GM06990 (cell line): ENCODE results near the gene ST6GALNAC2.

Source experiments
- DNase-seq: peaks from one replicate; pipeline ENCODE4 v3.0.0-alpha.2; 2011; ENCODE audit not compliant: insufficient read length; ENCODE audit errors: extremely low read depth
- H3K27me3 ChIP-seq: replicated peaks from 2 replicates; pipeline ENCODE4 v1.6.0; 2011; ENCODE audit warnings: low read length; ENCODE audit not compliant: control insufficient read depth, insufficient read depth
- H3K36me3 ChIP-seq: 2 replicates; pipeline ENCODE4 v1.5.1; 2011; ENCODE audit warnings: low read length; ENCODE audit not compliant: control insufficient read depth, insufficient read depth
- H3K4me3 ChIP-seq: replicated peaks from 2 replicates; pipeline ENCODE4 v1.5.1; 2011; ENCODE audit warnings: low read depth, mild to moderate bottlenecking, control low read depth, low read length
- TF ChIP-seq, protein P1 (sequence below): IDR thresholded peaks from 2 replicates; pipeline ENCODE4 v1.5.1; 2011; ENCODE audit warnings: low read length, control low read depth, mild to moderate bottlenecking, inconsistent platforms; ENCODE audit not compliant: insufficient read depth, poor library complexity, severe bottlenecking

The ST6GALNAC2 gene

DNA sequence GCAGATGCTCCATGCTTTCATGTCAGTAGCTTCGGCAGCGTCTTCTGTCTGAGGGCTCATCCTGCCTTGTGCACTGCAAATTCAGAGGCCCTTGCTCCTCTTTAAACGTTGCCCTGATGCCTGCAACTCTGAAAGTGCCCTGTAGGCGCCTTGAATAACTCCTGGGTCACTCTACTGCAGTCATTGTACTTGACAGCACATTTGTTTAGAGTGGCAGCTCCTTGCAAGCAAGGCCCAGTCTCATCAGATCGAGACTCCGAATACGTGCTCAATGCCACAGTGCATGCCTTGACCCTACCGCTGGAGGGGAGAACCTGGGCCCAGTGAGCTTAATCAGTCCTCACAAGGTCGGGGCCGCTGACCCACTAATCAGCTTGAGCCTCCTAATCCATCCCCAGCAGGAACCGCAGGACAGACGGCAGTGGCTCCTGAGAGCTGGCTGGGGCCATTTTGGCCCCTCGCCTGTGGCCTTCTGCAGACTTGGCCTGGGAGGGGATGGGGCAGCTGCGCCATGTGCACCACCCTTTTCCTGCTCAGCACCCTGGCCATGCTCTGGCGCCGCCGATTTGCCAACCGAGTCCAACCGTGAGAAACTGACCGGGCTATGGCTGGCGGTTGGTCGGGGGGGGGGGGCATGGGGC lies 45.9 kb downstream of the ST6GALNAC2 start, which contains the start of gene PRCD:
PRCD (plus strand) TSS at position 414 of the 641 bp plus-strand sequence; CDS start at position 512, 98 bp downstream.
- peaks cover 6% of the 10 kb centered on the region for H3K27me3 ChIP-seq
- H3K36me3 ChIP-seq, result no peaks in the 10 kb centered on the region
- DNase-seq, result no peak
- no peak within 1 kb of the TSS for H3K4me3 ChIP-seq
- TF ChIP-seq, protein P1, sequence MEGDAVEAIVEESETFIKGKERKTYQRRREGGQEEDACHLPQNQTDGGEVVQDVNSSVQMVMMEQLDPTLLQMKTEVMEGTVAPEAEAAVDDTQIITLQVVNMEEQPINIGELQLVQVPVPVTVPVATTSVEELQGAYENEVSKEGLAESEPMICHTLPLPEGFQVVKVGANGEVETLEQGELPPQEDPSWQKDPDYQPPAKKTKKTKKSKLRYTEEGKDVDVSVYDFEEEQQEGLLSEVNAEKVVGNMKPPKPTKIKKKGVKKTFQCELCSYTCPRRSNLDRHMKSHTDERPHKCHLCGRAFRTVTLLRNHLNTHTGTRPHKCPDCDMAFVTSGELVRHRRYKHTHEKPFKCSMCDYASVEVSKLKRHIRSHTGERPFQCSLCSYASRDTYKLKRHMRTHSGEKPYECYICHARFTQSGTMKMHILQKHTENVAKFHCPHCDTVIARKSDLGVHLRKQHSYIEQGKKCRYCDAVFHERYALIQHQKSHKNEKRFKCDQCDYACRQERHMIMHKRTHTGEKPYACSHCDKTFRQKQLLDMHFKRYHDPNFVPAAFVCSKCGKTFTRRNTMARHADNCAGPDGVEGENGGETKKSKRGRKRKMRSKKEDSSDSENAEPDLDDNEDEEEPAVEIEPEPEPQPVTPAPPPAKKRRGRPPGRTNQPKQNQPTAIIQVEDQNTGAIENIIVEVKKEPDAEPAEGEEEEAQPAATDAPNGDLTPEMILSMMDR, result peak; percentile 1

DNA sequence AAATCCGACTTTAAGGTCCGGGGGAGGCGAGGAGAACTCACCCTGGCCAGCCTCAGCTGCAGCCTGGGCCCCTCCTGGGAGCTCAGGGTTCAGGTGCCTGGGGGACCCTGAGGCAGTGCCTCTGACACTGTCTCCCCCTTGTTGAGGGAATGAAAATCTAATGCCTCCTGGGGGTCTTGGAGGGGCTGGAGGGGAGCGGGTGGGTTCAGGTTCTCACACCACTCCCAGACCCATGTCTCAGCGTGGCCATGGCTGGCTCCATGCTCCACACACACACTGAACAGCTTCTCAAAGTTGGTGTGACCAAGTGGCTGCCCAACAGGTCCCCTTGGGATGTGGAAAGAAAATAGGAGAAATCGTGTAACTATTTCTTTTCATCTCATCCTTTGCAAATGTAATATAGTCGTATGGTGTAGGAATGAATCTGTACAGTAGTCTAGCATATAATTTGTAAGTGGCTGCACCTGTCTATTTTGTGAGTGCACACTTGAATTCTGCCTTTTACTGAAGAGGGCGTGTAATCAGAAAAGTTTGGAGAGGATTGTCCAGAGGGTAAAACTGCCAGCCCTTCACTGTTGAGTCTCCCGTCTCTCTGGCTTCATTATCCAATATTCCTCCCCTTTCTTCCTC lies 46.6 kb downstream of the ST6GALNAC2 start:
- no peaks in the 10 kb centered on the region for H3K36me3 ChIP-seq
- H3K27me3 ChIP-seq, result peaks cover 6% of the 10 kb centered on the region
- no peak overlapping the region for H3K4me3 ChIP-seq
- DNase-seq, result no peak
- TF ChIP-seq, protein P1, result no peak

DNA sequence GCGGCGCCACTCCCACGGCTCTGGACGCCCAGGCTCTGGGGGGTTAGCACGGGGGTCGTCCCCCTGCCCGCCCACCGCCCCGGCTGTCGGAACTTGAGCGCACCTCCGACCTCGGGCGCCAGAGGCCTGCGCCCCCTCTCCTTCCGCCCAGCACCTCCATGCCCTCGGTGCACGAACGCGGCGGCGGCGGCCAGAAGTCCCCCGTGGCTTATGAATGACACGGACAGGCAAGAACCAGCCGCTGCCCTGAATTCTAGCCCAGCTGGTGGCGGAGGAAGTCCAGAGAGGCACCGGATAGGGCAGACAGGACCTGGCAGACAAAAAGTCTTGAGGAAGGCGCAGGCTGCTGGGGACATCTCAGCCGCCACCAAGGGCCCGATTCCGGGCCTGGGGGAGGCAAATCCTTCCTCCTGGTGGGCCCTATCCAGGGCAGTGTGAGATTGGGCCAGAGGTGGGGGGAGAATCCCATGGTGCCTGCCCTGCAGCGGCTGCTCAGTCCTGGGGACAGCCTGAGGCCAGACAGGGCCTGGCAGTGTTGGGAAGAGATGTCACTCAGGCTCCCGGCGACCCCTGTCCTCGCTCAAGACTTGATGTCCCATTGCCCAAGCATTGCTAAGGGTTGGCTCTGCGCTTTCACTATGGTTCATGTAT lies 47.3 kb downstream of the ST6GALNAC2 start:
- DNase-seq, result no peak
- H3K4me3 ChIP-seq, result no peak overlapping the region
- TF ChIP-seq, protein P1, result no peak

DNA sequence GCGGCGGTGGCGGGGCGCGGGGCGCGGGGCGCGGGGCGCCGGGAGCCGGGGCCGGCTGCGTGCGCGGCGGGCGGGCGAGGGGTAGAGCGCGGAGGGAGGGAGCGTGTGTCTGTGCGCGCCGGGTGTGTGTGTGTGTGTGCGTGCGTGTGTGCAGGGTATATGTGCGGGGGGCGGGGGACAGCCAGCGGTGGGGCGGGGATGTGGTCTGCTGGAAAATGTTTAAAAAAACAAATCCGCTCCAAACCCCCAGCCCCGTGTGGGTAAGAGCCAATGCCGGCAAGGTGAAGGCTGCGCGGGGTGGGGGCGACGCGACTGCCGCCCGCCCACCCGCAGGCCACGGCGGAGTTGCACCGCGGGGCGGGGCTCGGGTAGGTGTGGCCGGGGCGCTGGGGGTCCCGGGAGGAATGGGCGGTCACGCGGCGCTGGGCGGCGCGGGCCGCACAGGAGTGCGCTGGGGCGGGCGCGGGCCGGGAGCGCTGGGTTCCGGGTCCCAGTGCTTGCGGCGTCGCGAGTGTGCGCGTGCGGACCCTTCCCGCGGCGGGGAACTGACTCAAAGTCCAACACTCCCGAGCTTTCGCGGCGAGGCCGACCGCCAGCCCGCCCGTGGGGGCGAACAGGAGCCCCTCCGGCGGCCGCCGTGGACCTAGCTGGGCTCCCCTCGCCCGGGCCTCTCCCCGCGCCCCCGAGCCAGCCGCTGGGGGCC lies 47.9 kb downstream of the ST6GALNAC2 start, which contains the start of gene CYGB:
CYGB (minus strand) TSS at position 132 of the 703 bp plus-strand sequence. CDS start 167 bp downstream, outside the sequence.
- DNase-seq, result no peak
- TF ChIP-seq, protein P1, result no peak
- no peak within 1 kb of the TSS for H3K4me3 ChIP-seq

More for the DNA sequence above, 47.3 kb downstream of the ST6GALNAC2 start:
- peaks cover 6% of the 10 kb centered on the region for H3K27me3 ChIP-seq
- H3K36me3 ChIP-seq, result no peaks in the 10 kb centered on the region

DNA sequence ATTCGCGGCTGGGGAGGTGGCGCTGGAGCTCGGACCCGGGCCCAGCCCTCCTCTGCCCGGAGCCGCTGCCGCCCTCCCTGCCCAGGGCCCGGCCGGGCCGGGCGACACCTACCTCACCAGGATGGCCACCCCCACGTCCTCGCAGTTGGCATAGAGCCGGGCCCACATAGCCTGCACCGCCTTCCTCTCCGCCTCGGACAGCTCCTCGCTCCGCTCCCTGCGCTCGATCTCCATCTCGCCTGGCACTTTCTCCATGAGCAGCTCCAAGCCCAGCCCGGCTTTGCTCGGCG lies 48.4 kb downstream of the ST6GALNAC2 start:
- H3K36me3 ChIP-seq, result no peaks in the 10 kb centered on the region
- no peak overlapping the region for H3K4me3 ChIP-seq
- DNase-seq, result no peak
- peaks cover 6% of the 10 kb centered on the region for H3K27me3 ChIP-seq
- TF ChIP-seq, protein P1, result no peak

More for the DNA sequence above, 47.9 kb downstream of the ST6GALNAC2 start, which contains the start of gene CYGB:
- Histone ChIP-seq H3K27me3 (peaks cover 6% of the 10 kb centered on the region), H3K36me3 (no peaks in the 10 kb centered on the region)
